K562 (cell line): ENCODE measurements around the gene PPP1CA. TPM values are rescaled to one million over a fixed set of nuclear protein-coding genes. Genes with fewer than 3 reads are reported as not detected.

Experiments
- HSF4 ChIP-seq: fragments of 250-450 bp; sonication (Bioruptor Pico); IDR thresholded peaks from 2 replicates; pipeline ENCODE4 v2.1.2; 2022; ENCODE audit warnings: mild to moderate bottlenecking, moderate library complexity, borderline replicate concordance
- MYBL2 ChIP-seq, 2 experiments: fragments of 450-650 bp in 1 of 2; sonication (generic) in 1 of 2; formaldehyde crosslinking in 1 of 2; IDR thresholded peaks; 2 replicates each; pipeline versions ENCODE4 v1.6.1 to v1.8.1; 2017 to 2022; ENCODE audit warnings: borderline replicate concordance in 1 of 2, inconsistent platforms in 1 of 2, low read depth in 1 of 2, mild to moderate bottlenecking in 1 of 2, missing genetic modification reagents in 1 of 2, moderate library complexity in 1 of 2
- PURB ChIP-seq: sonication (generic); formaldehyde crosslinking; IDR thresholded peaks from 2 replicates; pipeline ENCODE4 v1.9.0; 2021; ENCODE audit warnings: low read depth, mild to moderate bottlenecking, missing genetic modification reagents
- SIX5 ChIP-seq, 2 experiments: IDR thresholded peaks; 2 replicates each; pipeline ENCODE4 v1.6.1; 2011; ENCODE audit warnings: low read length in 2 of 2, borderline replicate concordance in 1 of 2, low read depth in 1 of 2, mild to moderate bottlenecking in 1 of 2, moderate library complexity in 1 of 2; ENCODE audit not compliant: insufficient read depth in 1 of 2
- SNAPC5 ChIP-seq: fragments of 250-450 bp; sonication (Bioruptor Pico); IDR thresholded peaks from 2 replicates; pipeline ENCODE4 v1.8.0; 2021; ENCODE audit warnings: moderate library complexity, mild to moderate bottlenecking, inconsistent platforms
- TAF15 ChIP-seq: fragments of 200-400 bp; formaldehyde crosslinking; IDR thresholded peaks from 2 replicates; pipeline ENCODE4 v1.6.1; 2017; ENCODE audit warnings: mild to moderate bottlenecking, low read depth, low read length, moderate library complexity
- TEAD1 ChIP-seq, 2 experiments: fragments of 450-650 bp in 1 of 2; sonication (generic) in 1 of 2; formaldehyde crosslinking; IDR thresholded peaks; 2 replicates each; pipeline versions ENCODE4 v1.4.0 to v1.8.0; 2020 to 2022; ENCODE audit warnings: mild to moderate bottlenecking in 2 of 2, missing genetic modification reagents in 1 of 2
- U2AF2 ChIP-seq: fragments of 200-400 bp; formaldehyde crosslinking; optimal IDR thresholded peaks from 2 replicates; pipeline ENCODE3; 2017; ENCODE audit warnings: low read depth, mild to moderate bottlenecking, low read length
- ZBTB33 ChIP-seq: sonication (generic); formaldehyde crosslinking; IDR thresholded peaks from 2 replicates; pipeline ENCODE4 v1.8.1; 2023; ENCODE audit warnings: mild to moderate bottlenecking, missing genetic modification reagents
- ZNF3 ChIP-seq: fragments of 250-450 bp; sonication (Bioruptor Pico); IDR thresholded peaks from 2 replicates; pipeline ENCODE4 v1.5.0; 2021; ENCODE audit warnings: mild to moderate bottlenecking, moderate library complexity
- ZNF407 ChIP-seq: fragments of 450-650 bp; IDR thresholded peaks from 2 replicates; pipeline ENCODE4 v1.6.1; 2016; ENCODE audit warnings: low read depth
- polyA plus RNA-seq, 8 experiments: library from polyadenylated mRNA; depleted of rRNA in 4 of 8; stranded (reverse) in 5 of 8; unstranded in 3 of 8; fragments of >200 nt; fragmentation: Nextera tagmentation in 2 of 8; fragmentation: Illumina TruSeq in 1 of 8; extraction: Ambion mirVana in 2 of 8; extraction: Trizol in 1 of 8; gene quantifications; 2 replicates each; pipeline versions ENCODE4 v1.2.1 to v1.2.3, GENCODE V29; 2011 to 2014; ENCODE audit warnings: inconsistent platforms in 1 of 8, missing spikeins in 1 of 8
- total RNA-seq, 7 experiments: library from RNA; depleted of rRNA in 6 of 7; stranded (reverse); fragments of >200 nt in 6 of 7; fragmentation: Illumina TruSeq in 2 of 7; extraction: Trizol in 2 of 7; gene quantifications; 2 replicates each; pipeline versions ENCODE4 v1.2.1 to v1.2.3, GENCODE V29; 2011 to 2021; ENCODE audit warnings: low replicate concordance in 1 of 7
- TF ChIP-seq, protein P1 (sequence below): sonication (generic); formaldehyde crosslinking; IDR thresholded peaks from 2 replicates; pipeline ENCODE4 v1.8.0; 2022; ENCODE audit warnings: missing genetic modification reagents, mild to moderate bottlenecking, borderline replicate concordance

PPP1CA gene
- total and polyA plus RNA-seq, 9 of the 15 experiments (the other 6 are each of a cell fraction or from before 2014, with no cell fraction given): 18.2 to 242 (median 188) TPM

GRCh38 chr11:67420646-67421429, 19.2 kb upstream of the PPP1CA start (continued):
- TF ChIP-seq ZBTB33 (CRISPR knock-in tag) (no peak), TAF15 (no peak), U2AF2 (no peak), HSF4 (no peak), ZNF3 (CRISPR knock-in tag) (no peak), MYBL2 (IDR thresholded peaks at IDR 0.05; ENCODE audit: low read depth) (no peak), MYBL2 (CRISPR knock-in tag; IDR thresholded peaks at IDR 0.05; ENCODE audit: borderline replicate concordance) (no peak), TEAD1 (CRISPR knock-in tag; IDR thresholded peaks at IDR 0.05) (no peak), ZNF407 (no peak), SIX5 (IDR thresholded peaks at IDR 0.05; ENCODE audit: borderline replicate concordance in 1 of 2, insufficient read depth in 1 of 2, low read depth in 1 of 2, low read length in 2 of 2) (no peak), SNAPC5 (no peak), PURB (CRISPR knock-in tag) (no peak)
- TF ChIP-seq, protein P1, sequence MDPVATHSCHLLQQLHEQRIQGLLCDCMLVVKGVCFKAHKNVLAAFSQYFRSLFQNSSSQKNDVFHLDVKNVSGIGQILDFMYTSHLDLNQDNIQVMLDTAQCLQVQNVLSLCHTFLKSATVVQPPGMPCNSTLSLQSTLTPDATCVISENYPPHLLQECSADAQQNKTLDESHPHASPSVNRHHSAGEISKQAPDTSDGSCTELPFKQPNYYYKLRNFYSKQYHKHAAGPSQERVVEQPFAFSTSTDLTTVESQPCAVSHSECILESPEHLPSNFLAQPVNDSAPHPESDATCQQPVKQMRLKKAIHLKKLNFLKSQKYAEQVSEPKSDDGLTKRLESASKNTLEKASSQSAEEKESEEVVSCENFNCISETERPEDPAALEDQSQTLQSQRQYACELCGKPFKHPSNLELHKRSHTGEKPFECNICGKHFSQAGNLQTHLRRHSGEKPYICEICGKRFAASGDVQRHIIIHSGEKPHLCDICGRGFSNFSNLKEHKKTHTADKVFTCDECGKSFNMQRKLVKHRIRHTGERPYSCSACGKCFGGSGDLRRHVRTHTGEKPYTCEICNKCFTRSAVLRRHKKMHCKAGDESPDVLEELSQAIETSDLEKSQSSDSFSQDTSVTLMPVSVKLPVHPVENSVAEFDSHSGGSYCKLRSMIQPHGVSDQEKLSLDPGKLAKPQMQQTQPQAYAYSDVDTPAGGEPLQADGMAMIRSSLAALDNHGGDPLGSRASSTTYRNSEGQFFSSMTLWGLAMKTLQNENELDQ (CRISPR knock-in tag): no peak
